Measurements from ENCODE around the gene STOML2. TPM values are rescaled to one million over a fixed set of nuclear protein-coding genes. Genes with fewer than 3 reads are reported as not detected.

Gene STOML2
- total and polyA plus RNA-seq, 7 donors: 87.2 to 145 (median 136) TPM

DNA sequence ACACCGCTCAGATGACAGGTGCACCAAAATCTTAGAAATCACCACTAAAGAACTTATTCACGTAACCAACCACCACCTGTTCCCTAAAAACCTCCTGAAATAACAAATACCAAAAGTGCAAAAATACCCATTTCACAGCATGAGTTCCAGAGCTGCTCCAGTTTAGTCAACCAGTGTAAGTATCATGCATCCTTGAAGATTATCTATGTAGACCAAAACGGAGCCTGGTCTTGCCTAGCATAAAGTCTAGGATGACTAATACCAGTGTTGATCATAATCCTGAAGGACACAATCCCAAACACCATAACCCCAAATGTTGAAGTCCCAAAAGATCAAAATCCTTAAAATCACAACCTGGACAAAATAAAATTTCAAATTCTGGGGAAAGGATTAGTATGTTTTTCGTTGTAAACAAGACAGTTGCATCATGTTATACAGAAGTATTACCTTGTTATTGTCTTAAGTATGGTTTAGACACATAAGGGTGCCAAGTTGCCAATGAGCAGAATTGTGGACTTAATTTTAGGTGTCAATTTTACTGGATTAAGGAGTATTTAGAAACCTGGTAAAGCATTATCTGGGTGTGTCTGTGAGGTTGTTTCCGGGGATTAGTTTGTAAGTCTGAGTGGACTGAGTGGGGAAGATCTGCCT lies 48.6 kb downstream of the STOML2 start:
- WGBS, 2 donors: 57 to 89% methylated on average over 5 of the region's 5 CpGs
- H3K4me3 ChIP-seq: no peak overlapping the region
- H3K36me3 ChIP-seq: peaks cover 26 to 91% (median 39%) of the 10 kb centered on the region in 4 donors
- H3K27ac ChIP-seq: no peak overlapping the region
- peaks cover 0 to 8% (median 2%) of the 10 kb centered on the region in 4 donors for H3K4me1 ChIP-seq
- H3K27me3 ChIP-seq: no peaks in the 10 kb centered on the region
- intact Hi-C loops (cut with DNase I): no loop called here
- DNase-seq: no peak
- H3K9me3 ChIP-seq: no peaks in the 10 kb centered on the region
- TF ChIP-seq EP300 (IDR thresholded peaks at IDR 0.05) (no peak), POLR2AphosphoS5 (IDR thresholded peaks at IDR 0.05) (no peak), POLR2A (IDR thresholded peaks at IDR 0.05) (no peak)
- TF ChIP-seq, protein P1, sequence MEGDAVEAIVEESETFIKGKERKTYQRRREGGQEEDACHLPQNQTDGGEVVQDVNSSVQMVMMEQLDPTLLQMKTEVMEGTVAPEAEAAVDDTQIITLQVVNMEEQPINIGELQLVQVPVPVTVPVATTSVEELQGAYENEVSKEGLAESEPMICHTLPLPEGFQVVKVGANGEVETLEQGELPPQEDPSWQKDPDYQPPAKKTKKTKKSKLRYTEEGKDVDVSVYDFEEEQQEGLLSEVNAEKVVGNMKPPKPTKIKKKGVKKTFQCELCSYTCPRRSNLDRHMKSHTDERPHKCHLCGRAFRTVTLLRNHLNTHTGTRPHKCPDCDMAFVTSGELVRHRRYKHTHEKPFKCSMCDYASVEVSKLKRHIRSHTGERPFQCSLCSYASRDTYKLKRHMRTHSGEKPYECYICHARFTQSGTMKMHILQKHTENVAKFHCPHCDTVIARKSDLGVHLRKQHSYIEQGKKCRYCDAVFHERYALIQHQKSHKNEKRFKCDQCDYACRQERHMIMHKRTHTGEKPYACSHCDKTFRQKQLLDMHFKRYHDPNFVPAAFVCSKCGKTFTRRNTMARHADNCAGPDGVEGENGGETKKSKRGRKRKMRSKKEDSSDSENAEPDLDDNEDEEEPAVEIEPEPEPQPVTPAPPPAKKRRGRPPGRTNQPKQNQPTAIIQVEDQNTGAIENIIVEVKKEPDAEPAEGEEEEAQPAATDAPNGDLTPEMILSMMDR (IDR thresholded peaks at IDR 0.05): no peak

DNA sequence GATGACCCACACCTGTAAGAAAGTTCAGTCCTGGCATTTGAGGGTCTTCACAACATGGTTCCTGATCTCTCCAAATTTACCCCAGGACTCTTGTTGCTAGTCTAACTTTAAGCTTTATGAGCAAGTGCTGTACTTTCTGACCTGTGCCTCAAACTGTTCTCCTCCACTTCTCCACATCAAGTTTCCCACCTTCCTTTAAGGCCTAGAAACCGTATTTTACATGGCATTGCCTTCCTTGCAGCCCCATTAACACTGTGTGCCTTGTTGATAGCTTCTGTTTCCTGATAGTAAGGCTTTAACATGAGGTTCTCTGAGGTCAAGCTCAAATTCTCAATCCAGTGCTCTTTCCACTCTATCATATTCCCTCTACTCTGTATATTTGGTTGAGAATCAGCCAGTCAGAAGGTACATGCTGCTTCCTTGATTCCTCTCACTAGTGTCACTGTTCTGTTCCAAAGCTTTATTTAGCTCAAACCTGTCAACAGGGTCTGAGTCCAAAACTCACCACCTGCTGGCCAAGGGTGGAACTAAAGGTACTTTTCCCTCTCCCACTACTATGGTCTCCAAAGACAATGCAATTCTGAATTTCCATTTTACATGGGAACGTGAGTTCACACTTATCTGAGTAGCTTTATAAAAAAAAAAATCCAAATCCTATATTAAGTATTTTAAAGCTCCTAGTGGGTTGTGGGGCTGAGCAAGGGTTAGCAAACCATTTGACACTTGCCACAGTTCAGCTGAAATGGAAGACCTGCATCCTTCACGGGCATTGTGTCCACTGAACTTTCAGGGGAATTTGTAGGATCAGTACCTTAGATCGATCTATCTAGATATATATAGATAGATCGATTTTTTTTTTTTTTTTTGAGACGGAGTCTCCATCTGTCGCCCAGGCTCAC lies 51.6 kb downstream of the STOML2 start:
- Histone ChIP-seq H3K4me1 (peaks cover 0 to 8% (median 2%) of the 10 kb centered on the region in 4 donors), H3K36me3 (peaks cover under 1 to 79% (median 17%) of the 10 kb centered on the region in 4 donors), H3K9me3 (no peaks in the 10 kb centered on the region), H3K4me3 (no peak overlapping the region), H3K27ac (peak overlapping the region; percentile 45 to 64 (median 58)), H3K27me3 (no peaks in the 10 kb centered on the region)
- intact Hi-C loops (cut with DNase I): loop anchor here (2.0 kb wide), 1 partner anchor 153 kb away; no protein-coding TSS in a partner anchor
- DNase-seq: no peak
- TF ChIP-seq EP300 (IDR thresholded peaks at IDR 0.05): no peak
- TF ChIP-seq POLR2A (IDR thresholded peaks at IDR 0.05): no peak
- TF ChIP-seq, protein P1 (IDR thresholded peaks at IDR 0.05): peak; percentile 35 to 63 (median 55)
- peak in 3 of 4 donors; percentile 22 to 50 (median 44) for TF ChIP-seq POLR2AphosphoS5 (IDR thresholded peaks at IDR 0.05)
- 87 to 88% methylated on average over 7 of the region's 7 CpGs for WGBS, 2 donors

Other genes with a start within 250 kb of the STOML2 start
- 1 to 10 TPM in 2 of 4 donors, under 1 TPM in 2; 0.66 to 2.2 (median 0.87) TPM for gene PHF24, start 144.8 kb downstream of the STOML2 start, total RNA-seq
- under 1 TPM in 2 of 3 donors, not detected in 1; under 0.01 to 0.60 TPM for gene PHF24, start 144.8 kb downstream of the STOML2 start, polyA plus RNA-seq
- gene DNAJB5, start 113.4 kb downstream of the STOML2 start, total RNA-seq: 10 to 100 TPM; 27.8 to 58.7 (median 56.2) TPM
- gene DNAJB5, start 113.4 kb downstream of the STOML2 start, polyA plus RNA-seq: 1 to 10 TPM in 2 of 3 donors, under 1 TPM in 1; 0.92 to 7.1 (median 2.4) TPM
- 100 to 1,000 TPM; 107 to 129 (median 115) TPM for gene VCP, start 30.5 kb downstream of the STOML2 start, total RNA-seq
- 100 to 1,000 TPM in 1 of 3 donors, 10 to 100 TPM in 2; 50.5 to 128 (median 62.2) TPM for gene VCP, start 30.5 kb downstream of the STOML2 start, polyA plus RNA-seq
- 10 to 100 TPM in 3 of 4 donors, 1 to 10 TPM in 1; 3.2 to 17.0 (median 12.9) TPM for gene FANCG, start 23.2 kb downstream of the STOML2 start, total RNA-seq
- 10 to 100 TPM in 1 of 3 donors, 1 to 10 TPM in 2; 4.4 to 24.0 (median 5.4) TPM for gene FANCG, start 23.2 kb downstream of the STOML2 start, polyA plus RNA-seq
- 10 to 100 TPM in 1 of 4 donors, 1 to 10 TPM in 3; 5.9 to 13.6 (median 9.1) TPM for gene PIGO, start 6.5 kb downstream of the STOML2 start, total RNA-seq
- 10 to 100 TPM in 2 of 3 donors, 1 to 10 TPM in 1; 3.0 to 23.5 (median 10.9) TPM for gene PIGO, start 6.5 kb downstream of the STOML2 start, polyA plus RNA-seq
- 10 to 100 TPM; 10.5 to 22.5 (median 19.1) TPM for gene ATOSB, start 12.7 kb upstream of the STOML2 start, total RNA-seq
- 10 to 100 TPM; 17.4 to 27.3 (median 25.4) TPM for gene ATOSB, start 12.7 kb upstream of the STOML2 start, polyA plus RNA-seq
- 10 to 100 TPM; 14.6 to 22.2 (median 19.7) TPM for gene UNC13B, start 58.9 kb upstream of the STOML2 start, total RNA-seq
- 10 to 100 TPM; 19.2 to 25.6 (median 21.3) TPM for gene UNC13B, start 58.9 kb upstream of the STOML2 start, polyA plus RNA-seq

Measured in sigmoid colon (tissue), 7 donors.